Cardiac muscle cell (in vitro differentiated cells and primary cell): ENCODE data around the gene GALNT14. TPM values are rescaled to one million over a fixed set of nuclear protein-coding genes. Genes with fewer than 3 reads are reported as not detected.

Source experiments
- DNase-seq, 2 donors: peaks; one replicate each; pipeline versions ENCODE4 v3.0.0 to v3.0.0-alpha.2; 2010 to 2017; ENCODE audit warnings: low read depth in 1 of 2, low spot score in 1 of 2
- H3K27ac ChIP-seq: fragments of 200-600 bp; sonication (generic); 2 replicates; pipeline ENCODE4 v1.5.1; 2016
- H3K27me3 ChIP-seq: fragments of 200-600 bp; sonication (generic); 2 replicates; pipeline ENCODE4 v1.6.0; 2016; ENCODE audit warnings: control low read depth
- H3K36me3 ChIP-seq: fragments of 200-600 bp; sonication (generic); 2 replicates; pipeline ENCODE4 v1.5.1; 2016; ENCODE audit warnings: control low read depth
- H3K4me1 ChIP-seq: fragments of 200-600 bp; sonication (generic); 2 replicates; pipeline ENCODE4 v1.8.1; 2017; ENCODE audit warnings: low read depth, mild to moderate bottlenecking, mixed run types
- H3K4me3 ChIP-seq: fragments of 200-600 bp; sonication (generic); 2 replicates; pipeline ENCODE4 v1.5.1; 2016; ENCODE audit warnings: mild to moderate bottlenecking
- H3K9me3 ChIP-seq: fragments of 200-600 bp; sonication (generic); 2 replicates; pipeline ENCODE4 v1.5.1; 2017; ENCODE audit warnings: low read depth, mild to moderate bottlenecking, control low read depth
- polyA plus RNA-seq: library from polyadenylated mRNA; unstranded; fragments of >200 nt; fragmentation: Nextera tagmentation; extraction: Ambion mirVana; gene quantifications from 2 replicates; pipeline ENCODE4 v1.2.1, GENCODE V29; 2016
- total RNA-seq: library from RNA; depleted of rRNA; stranded (reverse); fragments of >200 nt; gene quantifications from 2 replicates; pipeline ENCODE4 v1.2.3, GENCODE V29; 2016
- TF ChIP-seq, protein P1 (sequence below): IDR thresholded peaks from 2 replicates; pipeline ENCODE4 v1.5.1; 2012; ENCODE audit warnings: low read depth, mild to moderate bottlenecking, low read length

Gene GALNT14
- total and polyA plus RNA-seq, 2 experiments from 2014 or later = 0.84 to 1.1 TPM

DNA sequence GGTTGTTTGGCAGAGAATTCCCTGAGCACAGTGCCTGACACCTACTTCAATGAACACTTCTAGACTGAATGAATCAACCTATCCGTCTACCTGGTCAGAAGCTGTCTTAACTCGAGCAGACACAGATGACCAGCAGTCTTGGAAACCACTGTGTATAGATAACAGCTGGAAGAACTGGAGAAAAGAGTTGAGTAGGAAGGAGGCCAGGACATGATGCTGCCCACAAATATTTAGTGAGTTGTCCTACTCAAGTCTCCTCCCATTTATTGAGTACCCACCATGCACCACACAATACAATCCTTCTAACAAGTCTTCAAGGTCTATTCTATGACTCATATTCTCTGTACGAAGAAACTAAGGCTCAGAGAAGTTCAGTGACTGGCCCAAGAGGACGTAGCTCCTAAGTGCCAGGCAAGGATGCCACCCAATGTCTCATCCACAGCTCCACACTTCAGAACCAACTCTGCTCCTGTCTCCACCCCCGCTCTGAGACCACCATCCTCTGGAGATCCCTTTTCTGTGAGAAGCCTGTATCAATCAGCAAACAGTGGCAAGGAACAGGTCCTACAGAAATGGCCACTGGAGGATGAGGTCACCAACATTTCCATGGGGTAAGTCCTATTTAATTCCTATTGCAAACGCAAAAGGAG, 62.2 kb downstream of the GALNT14 start:
- no peak overlapping the region for H3K27ac ChIP-seq
- H3K36me3 ChIP-seq = no peaks in the 10 kb centered on the region
- peaks cover 4% of the 10 kb centered on the region for H3K4me1 ChIP-seq
- no peaks in the 10 kb centered on the region for H3K9me3 ChIP-seq
- H3K4me3 ChIP-seq = no peak overlapping the region
- peak in 1 of 2 donors; percentile 3 for DNase-seq
- H3K27me3 ChIP-seq = no peaks in the 10 kb centered on the region
- TF ChIP-seq, protein P1, sequence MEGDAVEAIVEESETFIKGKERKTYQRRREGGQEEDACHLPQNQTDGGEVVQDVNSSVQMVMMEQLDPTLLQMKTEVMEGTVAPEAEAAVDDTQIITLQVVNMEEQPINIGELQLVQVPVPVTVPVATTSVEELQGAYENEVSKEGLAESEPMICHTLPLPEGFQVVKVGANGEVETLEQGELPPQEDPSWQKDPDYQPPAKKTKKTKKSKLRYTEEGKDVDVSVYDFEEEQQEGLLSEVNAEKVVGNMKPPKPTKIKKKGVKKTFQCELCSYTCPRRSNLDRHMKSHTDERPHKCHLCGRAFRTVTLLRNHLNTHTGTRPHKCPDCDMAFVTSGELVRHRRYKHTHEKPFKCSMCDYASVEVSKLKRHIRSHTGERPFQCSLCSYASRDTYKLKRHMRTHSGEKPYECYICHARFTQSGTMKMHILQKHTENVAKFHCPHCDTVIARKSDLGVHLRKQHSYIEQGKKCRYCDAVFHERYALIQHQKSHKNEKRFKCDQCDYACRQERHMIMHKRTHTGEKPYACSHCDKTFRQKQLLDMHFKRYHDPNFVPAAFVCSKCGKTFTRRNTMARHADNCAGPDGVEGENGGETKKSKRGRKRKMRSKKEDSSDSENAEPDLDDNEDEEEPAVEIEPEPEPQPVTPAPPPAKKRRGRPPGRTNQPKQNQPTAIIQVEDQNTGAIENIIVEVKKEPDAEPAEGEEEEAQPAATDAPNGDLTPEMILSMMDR = no peak

DNA sequence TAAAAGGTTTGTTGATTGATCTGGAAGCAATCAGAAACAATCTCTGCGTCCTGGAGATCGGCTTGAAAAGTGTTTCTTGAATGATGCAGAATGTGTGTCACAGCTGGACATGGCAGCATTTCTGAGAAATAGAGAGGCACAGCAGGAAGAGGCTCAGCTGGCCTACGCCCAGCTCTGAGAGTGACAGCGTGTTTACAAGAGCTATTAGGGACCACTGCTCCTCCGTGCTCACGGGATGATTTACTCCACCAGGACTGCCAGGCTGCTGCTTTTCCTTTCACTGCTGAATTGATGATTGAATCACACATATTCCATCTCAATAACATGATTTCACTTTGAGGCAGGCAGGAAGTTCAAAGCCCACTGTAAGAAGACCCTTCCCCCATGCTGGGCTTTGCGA, 62.8 kb downstream of the GALNT14 start:
- Histone ChIP-seq H3K4me1 (no peaks in the 10 kb centered on the region), H3K36me3 (no peaks in the 10 kb centered on the region), H3K27ac (no peak overlapping the region), H3K9me3 (no peaks in the 10 kb centered on the region), H3K4me3 (no peak overlapping the region), H3K27me3 (no peaks in the 10 kb centered on the region)
- no peak for DNase-seq
- TF ChIP-seq, protein P1 = no peak

DNA sequence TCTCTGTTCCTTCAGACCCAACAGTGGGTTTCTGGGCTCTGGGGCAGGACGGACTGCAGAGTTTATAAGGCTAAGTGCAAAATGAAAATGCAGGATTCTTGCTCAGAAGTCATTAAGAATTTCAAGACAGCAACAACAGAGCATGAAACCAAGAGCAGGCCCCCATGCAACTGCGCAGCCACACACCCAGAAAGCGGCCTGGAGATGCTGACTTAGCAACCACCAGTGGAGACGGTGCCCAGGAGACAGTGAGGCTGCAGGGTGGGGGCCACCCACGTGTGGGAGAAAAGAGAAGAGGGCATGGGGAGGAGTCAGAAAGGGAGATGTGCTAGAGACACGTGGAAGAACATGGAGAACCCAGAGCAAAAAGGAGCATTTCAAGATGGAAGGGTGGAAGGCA, 66.5 kb downstream of the GALNT14 start:
- H3K9me3 ChIP-seq = no peaks in the 10 kb centered on the region
- no peak for DNase-seq
- H3K4me1 ChIP-seq = no peaks in the 10 kb centered on the region
- H3K36me3 ChIP-seq = no peaks in the 10 kb centered on the region
- H3K4me3 ChIP-seq = no peak overlapping the region
- H3K27me3 ChIP-seq = no peaks in the 10 kb centered on the region
- no peak overlapping the region for H3K27ac ChIP-seq
- TF ChIP-seq, protein P1 = no peak

DNA sequence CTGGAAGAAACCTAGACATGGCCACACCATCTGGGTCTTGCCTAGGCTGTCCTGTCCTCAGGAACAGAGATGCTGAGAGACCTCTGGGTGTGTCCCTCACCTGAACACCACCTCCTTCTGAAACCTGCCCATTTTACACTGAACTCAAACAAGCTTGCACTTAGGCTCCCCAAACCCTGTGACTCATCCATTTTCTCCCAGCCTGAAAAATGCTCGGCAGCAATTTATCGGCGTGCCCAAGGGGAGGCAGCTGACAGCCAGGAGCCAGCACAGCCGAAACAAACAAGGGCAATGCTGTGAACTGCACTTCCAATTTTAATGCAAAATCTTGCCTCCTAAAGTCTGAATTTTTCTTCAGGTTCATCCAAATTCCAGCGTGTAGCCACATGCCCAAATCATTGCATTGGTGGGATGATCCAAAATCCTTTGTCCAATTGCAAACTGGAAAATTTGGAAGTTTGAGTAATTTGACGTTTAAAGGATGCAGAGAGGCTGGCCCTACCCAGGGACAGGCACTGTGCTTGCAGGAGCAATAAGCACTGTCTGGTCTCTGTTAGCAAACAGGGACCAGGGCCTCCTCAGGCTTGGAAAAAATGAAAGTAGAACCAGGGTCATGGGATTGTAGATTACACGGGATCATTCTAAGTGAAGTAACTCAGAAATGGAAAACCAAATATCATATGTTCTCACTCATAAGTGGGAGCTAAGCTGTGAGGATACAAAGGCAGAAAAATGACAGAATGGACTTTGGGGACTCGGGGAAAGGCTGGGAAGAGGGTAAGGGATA, 67.7 kb downstream of the GALNT14 start:
- no peaks in the 10 kb centered on the region for H3K9me3 ChIP-seq
- H3K4me1 ChIP-seq = no peaks in the 10 kb centered on the region
- H3K27ac ChIP-seq = no peak overlapping the region
- DNase-seq = no peak
- no peaks in the 10 kb centered on the region for H3K36me3 ChIP-seq
- TF ChIP-seq, protein P1 = no peak
- no peak overlapping the region for H3K4me3 ChIP-seq
- no peaks in the 10 kb centered on the region for H3K27me3 ChIP-seq

DNA sequence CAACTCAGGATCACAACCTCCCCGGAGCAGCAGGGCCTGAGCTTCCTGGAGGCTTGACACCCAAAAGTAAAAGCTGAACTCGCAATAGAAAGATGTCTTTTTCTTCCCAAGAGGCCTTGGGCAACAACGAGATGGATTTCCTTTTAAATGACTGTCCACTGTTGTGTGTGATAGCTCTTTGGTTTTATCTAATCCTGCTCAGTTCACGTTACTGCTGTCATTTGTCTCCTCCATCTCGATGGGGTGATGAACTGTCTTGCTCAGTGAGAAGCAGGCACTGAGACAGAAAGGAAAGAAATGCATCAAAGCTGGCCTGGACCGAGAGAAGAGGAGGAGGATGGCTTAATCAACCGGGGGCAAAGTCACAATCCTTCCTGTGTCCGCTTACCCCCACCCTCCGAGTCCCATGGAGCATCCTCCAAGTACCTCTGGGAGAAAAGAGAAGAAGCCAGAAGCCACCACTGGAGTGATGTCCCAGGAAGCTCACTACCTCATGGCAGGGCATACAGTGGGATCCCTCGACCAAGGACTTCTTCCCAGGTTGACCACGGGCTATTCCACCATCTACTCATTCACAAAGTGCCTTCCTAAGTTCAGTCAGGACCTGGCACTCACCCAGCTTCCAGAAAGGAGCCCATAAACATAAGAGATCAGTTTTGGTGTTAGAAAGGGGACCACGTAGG, 68.5 kb downstream of the GALNT14 start:
- DNase-seq = no peak
- H3K9me3 ChIP-seq = no peaks in the 10 kb centered on the region
- no peaks in the 10 kb centered on the region for H3K27me3 ChIP-seq
- H3K27ac ChIP-seq = no peak overlapping the region
- no peak overlapping the region for H3K4me3 ChIP-seq
- H3K36me3 ChIP-seq = no peaks in the 10 kb centered on the region
- H3K4me1 ChIP-seq = no peaks in the 10 kb centered on the region
- TF ChIP-seq, protein P1 = no peak
